ENCODE data around the gene IGF2. TPM values are rescaled to one million over a fixed set of nuclear protein-coding genes. Genes with fewer than 3 reads are reported as not detected.
A peak's percentile ranks its signal among the peaks of the same experiment; 100 is the strongest.

Gene IGF2
- total and polyA plus RNA-seq, 2 of the 8 experiments (the other 6 are each of a cell fraction or from before 2014, with no cell fraction given) = 0.74 to 1.5 TPM

- no peak for FAIRE-seq
- H3K79me1 ChIP-seq (ENCODE audit: low read depth, low read length) = no peaks in the 10 kb centered on the region
- H3K9ac ChIP-seq (replicated peaks in 1 of 4; ENCODE audit: extremely low read depth in 1 of 4, low read depth in 3 of 4, low read length in 3 of 4) = no peak overlapping the region
- H3K27ac ChIP-seq (ENCODE audit: low read depth, low read length) = no peak overlapping the region
- H3K4me2 ChIP-seq (ENCODE audit: insufficient read depth in 1 of 2, low read depth in 2 of 2, low read length in 2 of 2) = no peak overlapping the region
- no peak for DNase-seq (ENCODE audit: low read depth in 1 of 2, low spot score in 2 of 2)
- ChIA-PET CTCF (ENCODE audit: partially characterized antibody) (interaction anchor here (1.5 to 3.6 kb wide), 2 partner anchors 9 to 17 kb away, joined by 3 to 15 read pairs; no protein-coding TSS in a partner anchor), POLR2A (ENCODE audit: partially characterized antibody) (no interaction called here)
- H3K36me3 ChIP-seq (ENCODE audit: control insufficient read depth in 2 of 4, insufficient read depth in 4 of 4, low read length in 3 of 4) = no peaks in the 10 kb centered on the region
- H3K79me2 ChIP-seq (ENCODE audit: control insufficient read depth in 1 of 2, insufficient read depth in 2 of 2, low read length in 2 of 2) = no peaks in the 10 kb centered on the region
- H4K8ac ChIP-seq (ENCODE audit: extremely low read depth, insufficient read depth, low read length) = peak overlapping the region; percentile 59; the same call in 1 of the 2 replicates
- no peak overlapping the region for H2AFZ ChIP-seq (ENCODE audit: low read length)
- 83% methylated on average over 18 of the region's 18 CpGs; no CpG with 5 or more reads in 1 of the 2 experiments for whole genome bisulfite sequencing, 2 experiments (ENCODE audit: extremely low coverage in 1 of 2, insufficient coverage in 1 of 2, insufficient read length in 1 of 2, insufficient replicate concordance in 2 of 2, low coverage in 1 of 2, low lambda C conversion rate in 2 of 2, missing lambda C conversion rate in 1 of 2)
- no peaks in the 10 kb centered on the region for H3K23me2 ChIP-seq (ENCODE audit: low read depth, low read length)
- H3K9me3 ChIP-seq (ENCODE audit: insufficient read depth in 2 of 2, low read depth in 1 of 2, low read length in 1 of 2) = no peaks in the 10 kb centered on the region
- no peak overlapping the region for H2BK15ac ChIP-seq (ENCODE audit: low read length)
- no peak overlapping the region for H3K4me3 ChIP-seq (ENCODE audit: extremely low read depth in 1 of 4, insufficient read depth in 2 of 4, low read depth in 3 of 4, low read length in 4 of 4)
- no peak overlapping the region for H3K4ac ChIP-seq (replicated peaks; ENCODE audit: insufficient read length, low read depth, low read length)
- H3K23ac ChIP-seq (ENCODE audit: insufficient read length) = no peak overlapping the region
- H2BK12ac ChIP-seq (ENCODE audit: low read depth, low read length) = no peak overlapping the region
- H4K20me1 ChIP-seq (replicated peaks in 1 of 2; ENCODE audit: control insufficient read depth in 1 of 2, insufficient read depth in 2 of 2, low read length in 2 of 2) = peaks cover 0 to 6% of the 10 kb centered on the region in 2 experiments
- no peak overlapping the region for H3K18ac ChIP-seq (ENCODE audit: extremely low read depth, low read length)
- H3K14ac ChIP-seq (ENCODE audit: insufficient read length) = no peak overlapping the region
- H3K4me1 ChIP-seq (replicated peaks in 1 of 4; ENCODE audit: control insufficient read depth in 3 of 4, insufficient read depth in 4 of 4, low read length in 3 of 4) = no peaks in the 10 kb centered on the region
- H4K91ac ChIP-seq (replicated peaks; ENCODE audit: insufficient read length, low read length) = no peak overlapping the region
- no peaks in the 10 kb centered on the region for H3K27me3 ChIP-seq (replicated peaks in 1 of 4; ENCODE audit: control insufficient read depth in 3 of 4, extremely low read depth in 1 of 4, insufficient read depth in 3 of 4, low read length in 3 of 4)
- no peak overlapping the region for H4K5ac ChIP-seq (ENCODE audit: insufficient read length, low read depth, low read length)
- H2BK120ac ChIP-seq (replicated peaks; ENCODE audit: low read depth, low read length) = no peak overlapping the region
- no peak overlapping the region for H2BK20ac ChIP-seq (ENCODE audit: low read length)
- H2BK5ac ChIP-seq (ENCODE audit: low read depth, low read length) = no peak overlapping the region
- H3K56ac ChIP-seq (replicated peaks; ENCODE audit: insufficient read length, low read depth, low read length) = no peak overlapping the region
- H2AK5ac ChIP-seq (ENCODE audit: low read depth, low read length) = no peak overlapping the region
- no peak for TF ChIP-seq RNF2 (IDR thresholded peaks at IDR 0.05; ENCODE audit: borderline replicate concordance, low read depth, low read length, missing control alignments, poor library complexity, severe bottlenecking)
- no peak for TF ChIP-seq CBX8 (IDR thresholded peaks at IDR 0.05; ENCODE audit: borderline replicate concordance, low read depth, low read length)
- TF ChIP-seq CREB1 (IDR thresholded peaks at IDR 0.05) = no peak
- no peak for TF ChIP-seq USF2 (IDR thresholded peaks at IDR 0.05; ENCODE audit: low read length)
Measured at GRCh38 chr11:2177076-2177475, 37.9 kb upstream of the IGF2 start.

Data from H1 (cell line).